ENCODE results near the gene RRN3.
"Not testable (repeated sequence)": the region's sequence is repeated elsewhere in the genome, so short reads cannot be mapped to it uniquely, and the experiment has no call there.

The RRN3 gene

DNA sequence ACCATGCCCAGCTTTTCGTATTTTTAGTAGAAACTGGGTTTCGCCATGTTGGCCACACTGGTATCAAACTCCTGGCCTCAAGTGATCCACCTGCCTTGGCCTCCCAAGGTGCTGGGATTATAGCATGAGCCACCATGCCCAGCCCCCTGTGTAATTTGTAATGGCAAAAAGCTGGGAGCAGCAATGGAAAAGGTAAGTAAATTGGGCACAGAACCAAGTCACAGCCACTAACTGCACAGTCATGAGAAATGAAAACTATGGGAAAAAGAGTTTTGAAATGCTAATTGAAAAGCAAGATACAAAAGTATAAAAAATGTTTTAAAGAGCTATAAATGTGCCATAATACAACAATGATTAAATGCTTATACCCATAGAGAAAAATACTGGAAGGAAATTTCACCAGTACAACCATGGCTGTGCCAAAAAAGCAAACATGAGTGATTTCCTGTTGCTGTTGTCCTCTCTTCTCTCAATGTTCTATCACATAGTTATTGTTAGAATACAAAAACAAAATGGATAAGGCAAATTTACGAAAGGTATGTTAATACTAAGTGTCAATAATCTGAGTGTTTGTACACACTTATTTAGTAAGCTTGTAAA, 44.4 kb downstream of the RRN3 start:
- no peak for DNase-seq

DNA sequence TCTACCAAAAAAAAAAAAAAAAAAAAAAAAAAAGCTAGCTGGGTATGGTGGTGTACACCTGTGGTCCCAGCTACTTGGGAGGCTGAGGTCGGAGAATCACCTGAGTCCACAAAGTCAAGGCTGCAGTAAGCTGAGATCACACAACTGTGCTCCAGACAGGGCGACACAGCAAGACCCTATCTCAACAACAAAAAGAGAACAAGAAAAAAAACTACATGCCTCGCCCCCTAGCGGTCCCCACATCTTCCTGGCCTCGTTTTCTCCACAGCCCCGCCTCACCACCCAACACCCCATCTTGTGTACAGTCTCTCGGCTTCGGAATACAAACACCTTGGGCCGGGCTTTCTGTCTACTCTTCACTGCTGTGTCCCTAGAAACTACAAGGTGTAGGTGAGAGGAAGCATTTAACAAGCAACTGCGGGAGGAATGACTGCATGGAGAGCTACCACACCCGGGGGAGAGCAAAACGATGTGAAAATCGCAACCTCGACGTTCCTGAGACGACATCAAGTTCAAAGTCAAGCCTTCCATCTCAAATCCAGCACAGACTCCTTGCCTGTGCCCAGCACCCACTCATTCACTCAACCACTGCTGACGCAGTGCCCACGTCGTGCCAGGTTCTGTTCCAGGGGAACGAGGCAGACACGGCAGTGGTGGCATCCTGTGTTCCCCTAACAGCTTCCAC, 47.2 kb downstream of the RRN3 start:
- no peak for DNase-seq

GRCh38 chr16:15045270-15045669, 48.8 kb downstream of the RRN3 start:
- DNase-seq: not testable (repeated sequence)

GRCh38 chr16:15044286-15044685, 49.8 kb downstream of the RRN3 start:
- no peak for DNase-seq

GRCh38 chr16:15043344-15043743, 50.7 kb downstream of the RRN3 start:
- no peak for DNase-seq

DNA sequence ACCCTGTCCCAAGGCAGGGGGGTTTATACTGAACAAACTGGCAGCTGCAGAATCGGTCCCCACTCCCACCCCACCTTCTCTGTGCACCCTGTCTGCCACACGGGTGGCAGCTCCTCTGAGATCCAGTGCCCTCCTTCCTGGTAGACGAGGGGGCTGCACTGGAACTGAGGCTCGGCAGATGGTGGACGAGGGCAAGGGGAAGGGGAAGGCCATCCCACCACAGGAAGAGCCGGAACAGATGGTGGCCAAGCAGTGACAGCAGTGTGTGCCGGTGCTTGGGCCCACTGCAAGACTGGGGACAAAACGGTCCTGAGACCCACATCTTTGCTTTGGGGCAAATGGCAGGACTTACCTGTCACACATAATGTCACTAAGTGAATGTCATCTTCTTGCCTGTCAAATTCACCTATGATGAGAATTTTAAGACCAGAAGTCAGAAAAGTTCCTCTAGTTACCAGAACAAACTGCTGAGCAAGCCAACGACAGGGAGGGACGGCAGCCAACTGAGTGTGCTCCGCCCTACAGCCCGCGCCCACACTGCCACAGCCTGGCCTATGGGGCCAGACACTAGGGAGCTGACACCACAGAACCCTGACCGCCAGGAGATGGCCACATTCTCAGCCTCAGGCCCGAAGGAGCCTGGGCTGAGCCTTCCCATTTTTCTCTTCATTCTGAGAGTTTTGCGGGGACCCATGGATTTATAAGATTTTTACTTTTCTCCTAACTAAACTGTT, 52.6 kb downstream of the RRN3 start:
- no peak for DNase-seq

GRCh38 chr16:15038689-15039088, 55.4 kb downstream of the RRN3 start:
- no peak for DNase-seq

- no peak for DNase-seq
Measured at GRCh38 chr16:15037745-15038144, 56.3 kb downstream of the RRN3 start.

- DNase-seq: no peak
Measured at GRCh38 chr16:15037003-15037402, 57.1 kb downstream of the RRN3 start.

- no peak for DNase-seq
Measured at GRCh38 chr16:15035163-15035729, 58.8 kb downstream of the RRN3 start.

DNA sequence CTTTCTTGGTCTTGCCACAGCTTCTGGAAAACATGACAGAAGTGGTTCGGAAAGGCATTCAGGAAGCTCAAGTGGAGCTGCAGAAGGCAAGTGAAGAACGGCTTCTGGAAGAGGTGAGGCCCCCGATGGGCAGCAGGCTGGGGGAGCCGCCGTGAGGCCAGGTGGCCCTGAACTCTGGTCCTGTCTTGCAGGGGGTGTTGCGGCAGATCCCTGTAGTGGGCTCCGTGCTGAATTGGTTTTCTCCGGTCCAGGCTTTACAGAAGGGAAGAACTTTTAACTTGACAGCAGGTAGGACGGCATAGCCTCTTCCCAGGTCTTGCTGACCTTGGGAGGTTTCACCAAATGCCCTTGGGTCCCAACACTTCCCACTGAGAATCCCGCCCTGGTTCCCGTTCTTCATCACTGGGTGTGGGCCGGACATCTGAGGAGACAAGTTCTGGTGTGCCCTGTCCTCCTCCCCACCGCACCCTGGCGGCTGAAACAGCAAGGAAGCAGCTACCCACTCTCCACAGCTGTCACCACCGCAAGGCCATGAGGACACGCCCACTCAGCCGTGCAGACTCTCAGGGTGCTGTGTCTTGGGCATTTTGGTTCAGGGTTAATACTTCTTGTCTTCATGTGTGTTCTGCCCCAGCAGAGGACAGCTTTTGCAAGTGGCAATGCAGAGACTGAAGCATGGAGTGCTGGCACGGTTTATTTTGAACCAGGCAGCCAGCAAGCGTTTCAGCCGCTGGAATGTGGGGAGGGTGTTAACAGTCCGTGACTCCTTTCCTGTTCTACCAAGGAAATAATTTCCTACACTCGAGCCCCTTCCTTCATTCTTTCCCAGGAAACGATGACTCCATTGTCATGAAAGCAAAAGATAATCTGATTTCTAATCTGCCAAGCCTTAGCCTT, 59.6 kb downstream of the RRN3 start:
- DNase-seq: no peak

- no peak for DNase-seq
Measured at GRCh38 chr16:15033309-15033707, 60.8 kb downstream of the RRN3 start.

DNA sequence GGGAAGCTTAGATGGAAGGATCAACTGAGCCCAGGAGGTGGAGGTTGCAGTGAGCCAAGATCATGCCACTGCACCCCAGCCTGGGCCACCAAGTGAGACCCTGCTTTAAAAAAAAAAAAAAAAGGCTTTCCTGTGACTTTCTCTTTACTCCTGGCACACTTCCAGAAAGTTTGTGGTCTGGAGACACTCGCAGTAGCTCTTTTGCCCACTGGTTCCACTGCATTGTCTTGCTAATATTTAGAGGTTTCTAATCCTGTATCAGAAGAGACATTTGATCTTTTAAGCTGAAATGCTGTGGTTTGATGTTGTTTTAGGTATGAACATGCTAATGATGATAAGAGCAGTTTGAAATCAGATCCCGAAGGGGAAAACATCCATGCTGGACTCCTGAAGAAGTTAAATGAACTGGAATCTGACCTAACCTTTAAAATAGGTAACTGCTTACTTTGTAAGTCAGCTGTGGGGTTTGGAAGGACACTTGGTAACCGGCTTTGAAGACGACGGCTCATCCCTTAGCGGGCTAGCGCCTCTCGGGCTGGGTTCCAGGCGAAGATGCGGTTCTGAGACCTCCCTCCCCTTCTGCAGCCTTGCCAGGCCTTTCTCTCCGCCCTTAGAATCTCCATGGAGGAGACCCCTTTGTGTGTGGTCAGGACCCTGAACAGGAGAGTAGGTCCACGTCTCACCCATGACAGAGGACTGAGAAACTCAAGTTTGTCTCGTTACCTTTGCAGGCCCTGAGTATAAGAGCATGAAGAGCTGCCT, 61.3 kb downstream of the RRN3 start:
- DNase-seq: no peak

DNA sequence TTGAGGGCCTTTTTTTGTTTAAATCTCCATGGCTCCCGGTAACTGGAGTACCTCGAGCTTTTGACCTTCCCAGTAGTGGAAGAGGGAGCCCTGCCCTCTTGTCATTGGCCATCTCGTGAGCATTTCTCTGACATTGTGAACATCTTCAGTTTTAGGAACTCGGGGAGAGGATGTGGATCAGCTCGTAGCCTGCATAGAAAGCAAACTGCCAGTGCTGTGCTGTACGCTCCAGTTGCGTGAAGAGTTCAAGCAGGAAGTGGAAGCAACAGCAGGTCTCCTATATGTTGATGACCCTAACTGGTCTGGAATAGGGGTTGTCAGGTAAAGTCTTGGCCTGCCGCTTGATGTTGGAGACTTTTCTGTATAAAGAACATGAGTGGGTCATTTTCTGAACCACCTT, 62.5 kb downstream of the RRN3 start:
- DNase-seq: no peak

- DNase-seq: no peak
Measured at GRCh38 chr16:15031179-15031578, 62.9 kb downstream of the RRN3 start.

- DNase-seq: not testable (repeated sequence)
Measured at GRCh38 chr16:15029749-15030148, 64.3 kb downstream of the RRN3 start.

GRCh38 chr16:15028801-15029698, 65.0 kb downstream of the RRN3 start:
- DNase-seq: not testable (repeated sequence)

- not testable (repeated sequence) for DNase-seq
Measured at GRCh38 chr16:15028345-15028715, 65.7 kb downstream of the RRN3 start.

GRCh38 chr16:15027503-15028344, 66.3 kb downstream of the RRN3 start:
- not testable (repeated sequence) for DNase-seq

- DNase-seq: not testable (repeated sequence)
Measured at GRCh38 chr16:15027051-15027450, 67.0 kb downstream of the RRN3 start.
